Measurements from ENCODE around the gene GPR3.
A peak's percentile ranks its signal among the peaks of the same experiment; 100 is the strongest.

GPR3 gene

GRCh38 chr1:27394282-27394658 is 1.8 kb downstream of the GPR3 start:
- DNase-seq (ENCODE audit: low spot score) = peak; percentile 12
- in situ Hi-C loops (cut with MboI; ENCODE audit: low pct_unique_long_range_greater_than_20kb, low sequenced_read_pairs, unreplicated experiment) = loop anchor here (5.0 kb wide), 2 partner anchors 92 to 213 kb away; no protein-coding TSS in a partner anchor
- TF ChIP-seq CTCF (IDR thresholded peaks at IDR 0.05; ENCODE audit: extremely low read depth, insufficient read depth, missing control alignments) = no peak

- no peak for TF ChIP-seq CTCF (IDR thresholded peaks at IDR 0.05; ENCODE audit: extremely low read depth, insufficient read depth, missing control alignments)
- in situ Hi-C loops (cut with MboI; ENCODE audit: low pct_unique_long_range_greater_than_20kb, low sequenced_read_pairs, unreplicated experiment) = loop anchor here (5.0 kb wide), 2 partner anchors 93 to 212 kb away; no protein-coding TSS in a partner anchor
- peak; percentile 12 for DNase-seq (ENCODE audit: low spot score)
Observed at GRCh38 chr1:27394925-27395324, 2.5 kb downstream of the GPR3 start.

GRCh38 chr1:27395441-27396195 is 3.2 kb downstream of the GPR3 start:
- peak; percentile 91 for DNase-seq (ENCODE audit: low spot score)
- peak; percentile 95 for TF ChIP-seq CTCF (IDR thresholded peaks at IDR 0.05; ENCODE audit: extremely low read depth, insufficient read depth, missing control alignments)
- in situ Hi-C loops (cut with MboI; ENCODE audit: low pct_unique_long_range_greater_than_20kb, low sequenced_read_pairs, unreplicated experiment) = no loop called here

- no peak for TF ChIP-seq CTCF (IDR thresholded peaks at IDR 0.05; ENCODE audit: extremely low read depth, insufficient read depth, missing control alignments)
- in situ Hi-C loops (cut with MboI; ENCODE audit: low pct_unique_long_range_greater_than_20kb, low sequenced_read_pairs, unreplicated experiment) = no loop called here
- no peak for DNase-seq (ENCODE audit: low spot score)
Observed at GRCh38 chr1:27397110-27397509, 4.7 kb downstream of the GPR3 start.

- in situ Hi-C loops (cut with MboI; ENCODE audit: low pct_unique_long_range_greater_than_20kb, low sequenced_read_pairs, unreplicated experiment) = no loop called here
- no peak for DNase-seq (ENCODE audit: low spot score)
- no peak for TF ChIP-seq CTCF (IDR thresholded peaks at IDR 0.05; ENCODE audit: extremely low read depth, insufficient read depth, missing control alignments)
Observed at GRCh38 chr1:27397749-27398148, 5.3 kb downstream of the GPR3 start.

- in situ Hi-C loops (cut with MboI; ENCODE audit: low pct_unique_long_range_greater_than_20kb, low sequenced_read_pairs, unreplicated experiment) = no loop called here
- no peak for DNase-seq (ENCODE audit: low spot score)
- TF ChIP-seq CTCF (IDR thresholded peaks at IDR 0.05; ENCODE audit: extremely low read depth, insufficient read depth, missing control alignments) = no peak
Observed at GRCh38 chr1:27398405-27399149, 6.2 kb downstream of the GPR3 start.

Data from GM13977 (cell line).